ENCODE measurements around the gene TPBGL. TPM values are rescaled to one million over a fixed set of nuclear protein-coding genes. Genes with fewer than 3 reads are reported as not detected.

TPBGL gene
- total and polyA plus RNA-seq, 2 experiments from 2014 or later = 0.08 to 0.21 TPM

GRCh38 chr11:75264356-75264755 lies 23.8 kb downstream of the TPBGL start:
- H3K27ac Mint-ChIP-seq = no peak overlapping the region
- peaks cover 19% of the 10 kb centered on the region for H3K4me1 Mint-ChIP-seq
- TF ChIP-seq REST (IDR thresholded peaks at IDR 0.05; ENCODE audit: unreplicated experiment) (no peak), ZNF331 (CRISPR knock-in tag; IDR thresholded peaks at IDR 0.05; ENCODE audit: low read depth) (no peak), ZNF114 (CRISPR knock-in tag; IDR thresholded peaks at IDR 0.05) (no peak), POLR2AphosphoS5 (IDR thresholded peaks at IDR 0.05; ENCODE audit: low read depth) (no peak), JUNB (IDR thresholded peaks at IDR 0.05; ENCODE audit: unreplicated experiment) (no peak)
- ATAC-seq (no peak), DNase-seq (ENCODE audit: low spot score) (no peak)
- Histone ChIP-seq H3K4me3 (no peak overlapping the region), H3K36me3 (ENCODE audit: insufficient read depth) (no peaks in the 10 kb centered on the region), H4K20me1 (replicated peaks; ENCODE audit: insufficient read depth) (no peaks in the 10 kb centered on the region), H3K4me2 (no peak overlapping the region), H3K79me2 (replicated peaks; ENCODE audit: insufficient read depth) (no peaks in the 10 kb centered on the region), H3K9me2 (ENCODE audit: insufficient read depth) (no peaks in the 10 kb centered on the region), H3K27me3 (ENCODE audit: insufficient read depth) (no peaks in the 10 kb centered on the region), H3K4me1 (ENCODE audit: insufficient read depth) (no peaks in the 10 kb centered on the region), H3K27ac (ENCODE audit: low read depth) (no peak overlapping the region), H2AFZ (no peak overlapping the region), H3F3A (replicated peaks; ENCODE audit: low read depth) (no peaks in the 10 kb centered on the region)
- H3K27me3 Mint-ChIP-seq (ENCODE audit: insufficient read depth, low read depth, poor library complexity) = peaks cover 10% of the 10 kb centered on the region
- H3K4me3 Mint-ChIP-seq = no peak overlapping the region
- no peaks in the 10 kb centered on the region for H3K9me3 Mint-ChIP-seq
- peaks cover 23% of the 10 kb centered on the region for H3K36me3 Mint-ChIP-seq (ENCODE audit: low read depth)

GRCh38 chr11:75264971-75265370 lies 24.4 kb downstream of the TPBGL start:
- no peaks in the 10 kb centered on the region for H3K9me2 ChIP-seq (ENCODE audit: insufficient read depth)
- H3K79me2 ChIP-seq (replicated peaks; ENCODE audit: insufficient read depth) = no peaks in the 10 kb centered on the region
- Mint-ChIP-seq H3K36me3 (ENCODE audit: low read depth) (peaks cover 23% of the 10 kb centered on the region), H3K4me1 (peaks cover 19% of the 10 kb centered on the region), H3K27ac (no peak overlapping the region), H3K4me3 (no peak overlapping the region), H3K27me3 (ENCODE audit: insufficient read depth, low read depth, poor library complexity) (peaks cover 10% of the 10 kb centered on the region), H3K9me3 (no peaks in the 10 kb centered on the region)
- ATAC-seq = no peak
- no peaks in the 10 kb centered on the region for H3K4me1 ChIP-seq (ENCODE audit: insufficient read depth)
- H3K4me2 ChIP-seq = no peak overlapping the region
- H3K4me3 ChIP-seq = no peak overlapping the region
- no peaks in the 10 kb centered on the region for H3K27me3 ChIP-seq (ENCODE audit: insufficient read depth)
- H4K20me1 ChIP-seq (replicated peaks; ENCODE audit: insufficient read depth) = no peaks in the 10 kb centered on the region
- H2AFZ ChIP-seq = no peak overlapping the region
- no peaks in the 10 kb centered on the region for H3K36me3 ChIP-seq (ENCODE audit: insufficient read depth)
- H3F3A ChIP-seq (replicated peaks; ENCODE audit: low read depth) = no peaks in the 10 kb centered on the region
- DNase-seq (ENCODE audit: low spot score) = no peak
- no peak overlapping the region for H3K27ac ChIP-seq (ENCODE audit: low read depth)
- TF ChIP-seq EZH2phosphoT487 (IDR thresholded peaks at IDR 0.05; ENCODE audit: unreplicated experiment) (no peak), EZH2 (IDR thresholded peaks at IDR 0.05; ENCODE audit: low read depth, unreplicated experiment) (no peak), JUNB (IDR thresholded peaks at IDR 0.05; ENCODE audit: unreplicated experiment) (no peak), CTCF (conservative IDR thresholded peaks at IDR 0.05; ENCODE audit: low read depth in 2 of 2) (no peak), STAT1 (IDR thresholded peaks at IDR 0.05; ENCODE audit: unreplicated experiment) (no peak), ZNF462 (CRISPR knock-in tag; IDR thresholded peaks at IDR 0.05) (no peak)
